Stimulated activated CD8-positive, alpha-beta memory T cell treated with anti-CD3 and anti-CD28 coated beads, Interleukin-4, amount 100 ng/mL, for 1 hour (primary cell): ENCODE results near the gene ADK.
"Not testable (repeated sequence)": the region's sequence is repeated elsewhere in the genome, so short reads cannot be mapped to it uniquely, and the experiment has no call there.

ENCODE experiments used
- DNase-seq, 2 donors: peaks; one replicate each; pipeline ENCODE4 v3.0.0-alpha.2; 2020; ENCODE audit warnings: low read depth in 2 of 2, low spot score in 1 of 2

ADK gene

DNA sequence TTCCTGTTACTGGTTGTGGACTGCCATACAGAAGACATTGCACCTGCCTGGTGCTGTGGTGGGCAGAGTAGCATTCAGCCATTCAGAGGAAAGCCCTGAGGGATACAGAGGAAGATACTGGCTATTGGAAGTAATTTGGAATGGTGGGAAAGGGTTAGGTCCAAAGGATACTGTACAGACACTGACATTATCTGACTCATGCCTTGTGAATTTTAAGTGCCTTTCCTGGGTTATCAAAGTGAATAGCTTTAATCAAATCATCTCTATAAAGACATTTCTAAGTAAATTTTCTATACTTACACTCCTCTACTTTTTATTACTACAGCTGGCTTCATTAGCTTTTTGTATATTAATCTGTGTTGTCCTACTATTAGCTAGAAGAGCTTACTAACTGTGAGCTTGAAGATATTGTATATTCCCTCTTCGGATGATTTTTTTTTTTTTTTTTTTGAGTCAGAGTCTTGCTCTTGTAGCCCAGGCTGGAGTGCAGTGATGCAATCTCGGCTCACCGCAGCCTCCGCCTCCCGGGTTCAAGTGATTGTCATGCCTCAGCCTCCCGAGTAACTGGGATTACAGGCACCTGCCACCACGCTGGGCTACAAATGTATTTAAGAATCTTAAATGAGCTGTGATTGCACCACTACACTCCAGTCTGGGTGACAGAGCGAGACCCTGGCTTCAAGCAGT lies 186.5 kb downstream of the ADK start:
- no peak for DNase-seq

DNA sequence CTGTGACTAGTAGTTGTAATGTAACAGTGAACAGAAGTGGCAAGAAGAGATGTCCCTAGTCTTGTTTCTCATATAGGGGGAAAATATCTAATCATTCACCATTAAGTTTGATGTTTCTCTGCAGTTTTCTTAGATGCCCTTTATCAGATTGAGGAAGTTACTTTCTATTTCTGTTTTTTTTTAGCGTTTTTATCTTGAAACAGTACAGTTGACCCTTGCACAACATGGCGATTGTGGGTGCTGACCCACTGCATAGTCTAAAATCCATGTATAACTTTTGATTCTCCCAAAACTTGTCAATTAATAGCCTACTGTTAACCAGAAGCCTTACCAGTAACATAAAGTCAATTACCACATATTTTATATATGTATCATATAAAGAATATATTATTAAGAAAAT lies 192.0 kb downstream of the ADK start:
- DNase-seq: no peak

DNA sequence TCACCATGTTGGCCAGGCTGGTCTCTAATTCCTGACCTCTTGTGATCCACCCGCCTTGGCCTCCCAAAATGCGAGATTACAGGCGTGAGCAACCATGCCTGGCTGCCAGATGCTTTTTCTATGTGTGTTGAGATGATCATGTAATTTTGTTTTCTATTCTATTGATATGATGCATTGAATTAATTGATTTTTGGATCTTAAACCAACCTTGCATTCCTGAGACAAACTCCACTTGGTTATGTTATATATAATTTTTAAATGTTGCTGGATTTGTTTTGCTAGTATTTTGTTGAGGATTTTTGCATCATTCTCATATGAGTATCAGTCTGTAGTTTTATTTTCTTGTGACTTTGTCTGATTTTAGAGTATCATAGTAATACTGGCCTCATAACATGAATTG lies 192.8 kb downstream of the ADK start:
- DNase-seq: no peak

DNA sequence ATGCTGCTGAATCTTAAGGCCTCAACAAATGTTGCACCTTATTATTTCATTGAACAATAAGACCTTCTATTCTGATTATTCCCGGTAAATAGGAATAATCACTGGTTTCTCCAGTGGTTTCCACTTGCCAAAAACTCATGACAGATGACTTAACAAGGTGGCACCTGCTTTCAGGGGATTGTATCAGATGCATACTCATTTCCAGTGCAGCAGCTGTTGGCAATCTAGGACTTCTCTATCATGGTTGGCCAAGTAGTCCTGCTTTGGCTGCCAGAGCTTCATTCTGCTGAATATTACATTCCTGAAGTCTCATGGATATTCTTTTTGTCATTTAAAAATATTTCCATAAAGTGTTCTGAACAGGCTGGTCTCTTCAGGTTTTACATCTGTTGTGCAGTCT lies 193.3 kb downstream of the ADK start:
- DNase-seq: no peak

DNA sequence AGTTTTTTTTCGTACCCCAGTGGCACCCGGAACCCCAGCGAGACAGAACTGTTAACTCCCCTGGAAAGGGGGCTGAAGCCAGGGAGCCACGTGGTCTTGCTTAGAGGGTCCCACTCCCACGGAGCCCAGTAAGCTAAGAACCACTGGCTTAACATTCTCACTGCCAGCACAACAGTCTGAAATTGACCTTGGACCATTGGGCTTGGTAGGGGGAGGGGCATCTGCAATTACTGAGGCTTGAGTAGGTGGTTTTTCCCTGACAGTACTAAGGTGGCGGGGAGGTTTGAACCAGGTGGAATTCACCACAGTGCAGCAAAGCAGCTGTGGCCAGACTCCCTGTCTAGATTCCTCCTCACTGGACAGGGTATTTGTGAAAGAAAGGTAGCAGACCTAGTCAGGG lies 196.5 kb downstream of the ADK start:
- DNase-seq: no peak

DNA sequence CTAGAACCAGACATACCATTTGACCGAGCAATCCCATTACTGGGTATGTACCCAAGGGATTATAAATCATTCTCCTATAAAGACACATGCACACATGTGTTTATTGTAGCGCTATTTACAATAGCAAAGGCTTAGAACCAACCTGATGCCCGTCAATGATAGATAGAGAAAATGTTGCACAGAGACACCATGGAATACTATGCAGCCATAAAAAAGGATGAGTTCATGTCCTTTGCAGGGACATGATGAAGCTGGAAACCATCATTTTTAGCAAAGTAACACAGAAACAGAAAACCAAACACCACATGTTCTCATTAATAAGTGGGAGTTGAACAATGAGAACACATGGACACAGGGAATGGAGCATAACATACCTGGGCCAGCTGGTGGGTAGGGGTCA lies 202.0 kb downstream of the ADK start:
- not testable (repeated sequence) for DNase-seq

DNA sequence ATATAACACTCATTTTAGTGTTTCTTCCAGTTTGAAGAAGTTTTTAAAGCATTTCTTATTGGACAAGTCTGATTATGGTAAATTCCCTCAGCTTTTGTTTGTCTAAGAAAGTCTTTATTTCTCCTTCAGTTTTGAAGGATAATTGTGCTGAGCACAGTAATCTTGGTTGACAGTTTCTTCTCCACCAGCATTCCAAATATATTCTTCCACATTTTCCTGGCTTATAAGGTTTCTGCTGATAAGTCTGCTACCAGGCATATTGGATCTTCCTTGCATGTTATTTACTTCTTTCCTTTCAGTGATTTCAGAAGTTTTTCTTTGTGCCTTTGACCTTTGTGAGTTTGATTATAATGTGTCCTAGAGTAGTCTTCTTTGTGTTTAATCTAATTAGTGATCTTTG lies 210.7 kb downstream of the ADK start:
- no peak for DNase-seq

DNA sequence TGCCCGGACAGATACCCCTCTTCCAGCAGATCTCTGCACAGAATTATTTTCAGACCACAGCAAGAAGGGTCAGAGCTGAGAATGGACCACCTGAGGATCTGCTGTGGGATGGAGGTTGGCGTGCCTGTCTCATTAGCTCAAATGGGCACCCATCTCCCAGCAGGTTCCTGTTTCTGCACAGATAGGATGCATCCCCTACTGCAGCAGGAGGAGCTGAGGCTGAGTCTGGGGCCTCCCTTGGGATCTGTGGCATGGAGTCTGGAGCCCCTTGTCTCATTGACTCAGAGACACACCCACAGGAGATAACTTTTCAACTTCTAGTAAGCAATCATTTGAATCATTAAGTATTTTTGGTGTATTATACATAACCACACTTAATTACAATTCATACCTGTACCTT lies 212.7 kb downstream of the ADK start:
- no peak for DNase-seq

DNA sequence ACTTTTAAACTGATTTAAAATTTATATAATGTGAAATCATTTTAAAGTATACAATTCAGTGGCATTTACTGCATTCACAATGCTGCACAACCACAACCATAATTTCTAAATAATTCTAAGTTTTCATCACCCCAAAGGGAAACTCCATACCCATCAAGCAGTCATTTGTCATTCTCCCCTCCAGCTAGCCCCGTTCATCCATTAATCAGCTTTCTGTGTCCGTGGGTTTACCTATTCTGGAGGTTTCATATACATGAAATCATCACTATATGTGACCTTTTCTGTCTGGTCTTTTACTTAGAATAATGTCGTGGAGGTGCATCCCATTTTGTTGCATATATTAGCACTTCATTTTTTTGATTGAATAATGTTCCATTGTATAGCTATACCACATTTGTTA lies 214.1 kb downstream of the ADK start:
- DNase-seq: no peak

DNA sequence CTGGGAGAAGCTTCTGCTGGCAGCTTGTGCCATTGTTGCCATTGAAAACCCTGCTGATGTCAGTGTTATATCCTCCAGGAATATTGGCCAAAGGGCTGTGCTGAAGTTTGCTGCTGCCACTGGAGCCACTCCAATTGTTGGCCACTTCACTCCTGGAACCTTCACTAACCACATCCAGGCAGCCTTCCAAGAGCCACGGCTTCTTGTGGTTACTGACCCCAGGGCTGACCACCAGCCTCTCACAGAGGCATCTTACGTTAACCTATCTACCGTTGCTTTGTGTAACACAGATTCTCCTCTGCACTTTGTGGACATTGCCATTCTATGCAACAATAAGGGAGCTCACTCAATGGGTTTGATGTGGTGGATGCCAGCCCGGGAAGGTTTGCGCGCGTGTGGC lies 220.7 kb downstream of the ADK start:
- DNase-seq: no peak

DNA sequence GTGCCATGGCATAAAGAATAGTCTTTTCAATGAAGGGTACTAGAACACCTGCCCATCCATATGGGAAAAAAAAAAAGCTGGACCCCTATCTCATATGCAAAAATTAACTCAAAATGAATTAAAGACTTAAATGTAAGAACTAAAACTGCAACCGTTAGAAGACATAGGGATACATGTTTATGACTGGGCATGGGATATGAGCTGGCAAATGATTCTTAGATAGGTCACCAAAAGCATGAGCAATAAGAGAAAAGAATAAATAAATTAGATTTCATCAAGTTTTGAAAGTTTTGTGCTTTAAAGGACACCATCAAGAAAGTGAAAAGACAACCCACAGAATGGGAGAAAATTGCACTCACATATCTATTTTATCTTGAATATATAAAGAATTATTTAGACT lies 222.0 kb downstream of the ADK start:
- DNase-seq: no peak

DNA sequence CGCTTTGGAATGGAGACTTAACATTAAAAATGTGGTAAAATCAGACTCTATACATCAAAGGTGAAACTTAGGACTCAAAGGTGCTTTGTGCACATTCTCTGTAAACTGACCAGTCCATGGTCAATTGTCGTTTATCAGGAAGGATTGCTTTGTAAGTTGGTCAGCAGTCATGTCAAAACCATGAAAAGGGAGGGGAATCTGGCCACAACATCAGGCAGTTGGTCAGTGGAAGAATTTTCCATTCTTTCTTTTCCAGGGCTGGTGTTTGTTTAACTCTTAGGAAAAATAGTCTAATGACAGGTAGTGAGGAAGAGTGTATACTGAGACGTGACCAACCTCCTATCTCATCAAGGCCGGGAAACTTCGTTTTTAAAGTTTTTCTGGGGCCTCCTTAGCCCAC lies 226.5 kb downstream of the ADK start:
- DNase-seq: no peak

DNA sequence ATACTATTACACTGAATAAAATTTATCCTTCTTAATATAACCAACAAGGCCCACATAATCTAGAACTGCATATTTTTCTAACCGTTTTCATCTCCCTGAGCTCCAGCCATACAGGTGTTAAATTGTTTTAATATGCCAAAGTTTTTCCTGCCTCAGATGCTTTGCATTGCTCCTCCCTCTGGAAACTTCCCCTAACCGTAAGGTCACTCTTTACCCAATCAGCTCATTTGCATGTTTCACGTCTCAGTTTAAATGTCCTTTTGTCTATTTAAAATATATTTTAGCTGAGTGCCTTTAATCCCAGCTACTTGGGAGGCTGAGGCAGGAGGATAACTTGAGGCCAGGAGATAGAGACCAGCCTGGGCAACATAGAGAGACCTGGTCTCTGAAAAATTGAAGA lies 228.5 kb downstream of the ADK start:
- DNase-seq: no peak

DNA sequence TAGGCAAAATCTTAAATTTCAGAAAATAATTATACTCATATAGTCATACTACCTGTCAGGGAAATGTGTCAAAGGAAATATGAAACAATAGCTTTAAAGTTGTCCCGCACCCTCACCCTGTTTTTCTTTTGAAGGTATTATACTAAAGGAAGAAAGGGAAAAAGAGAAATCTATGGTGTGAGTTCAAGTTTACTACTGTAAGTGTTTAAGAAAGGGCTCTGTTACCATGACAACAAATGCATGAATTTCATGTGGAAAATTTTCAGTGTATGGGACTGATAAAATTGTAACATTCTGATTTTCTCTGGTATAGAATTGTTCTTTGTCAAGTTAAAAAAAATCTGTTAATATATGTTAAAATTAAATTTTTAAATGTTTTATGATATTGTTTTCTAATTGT lies 229.8 kb downstream of the ADK start:
- DNase-seq: no peak

DNA sequence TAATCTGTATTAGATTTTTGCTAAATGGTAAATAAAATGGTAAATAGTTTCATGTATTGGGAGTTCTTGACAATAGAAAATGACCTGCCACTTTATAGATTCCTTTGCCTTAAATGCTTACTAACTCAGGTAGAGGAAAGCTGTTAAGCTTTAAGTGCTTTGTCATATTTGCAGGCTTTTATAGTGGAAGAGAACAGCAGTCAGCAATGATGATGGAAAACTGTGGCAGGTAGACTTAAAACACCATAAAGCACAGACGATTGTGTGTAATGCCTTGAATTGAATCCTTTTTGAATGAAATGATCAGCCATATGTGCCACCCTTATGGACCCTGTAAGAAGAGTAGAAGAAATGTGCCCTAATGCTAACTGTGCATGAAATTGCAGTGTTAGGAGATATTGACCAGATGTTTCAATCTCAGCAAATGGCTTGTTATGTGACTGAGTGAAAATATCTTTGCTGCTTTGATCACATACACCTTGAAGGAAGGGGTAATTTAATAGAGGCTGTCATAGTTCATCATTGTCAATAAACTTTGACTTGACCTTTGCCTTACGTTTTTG lies 230.4 kb downstream of the ADK start:
- DNase-seq: no peak

DNA sequence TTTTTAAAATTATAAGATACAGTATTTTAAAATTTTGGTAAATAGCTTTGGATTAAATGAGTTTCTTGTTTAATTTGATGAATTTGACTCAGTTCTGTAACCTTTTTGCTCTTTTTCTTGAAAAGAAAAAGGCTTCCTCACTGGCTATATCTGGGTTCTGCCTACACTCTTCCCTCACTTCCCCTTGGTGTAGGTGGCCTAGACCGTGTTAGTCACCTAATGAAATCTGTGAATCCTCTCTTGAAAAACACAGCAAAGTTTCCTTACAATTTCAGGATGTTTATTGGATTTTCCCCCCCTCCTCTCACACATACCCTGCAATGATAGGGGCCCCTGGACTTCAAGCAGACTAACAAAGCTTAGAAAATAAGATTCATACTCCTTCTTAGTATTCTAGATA lies 231.6 kb downstream of the ADK start:
- no peak for DNase-seq

DNA sequence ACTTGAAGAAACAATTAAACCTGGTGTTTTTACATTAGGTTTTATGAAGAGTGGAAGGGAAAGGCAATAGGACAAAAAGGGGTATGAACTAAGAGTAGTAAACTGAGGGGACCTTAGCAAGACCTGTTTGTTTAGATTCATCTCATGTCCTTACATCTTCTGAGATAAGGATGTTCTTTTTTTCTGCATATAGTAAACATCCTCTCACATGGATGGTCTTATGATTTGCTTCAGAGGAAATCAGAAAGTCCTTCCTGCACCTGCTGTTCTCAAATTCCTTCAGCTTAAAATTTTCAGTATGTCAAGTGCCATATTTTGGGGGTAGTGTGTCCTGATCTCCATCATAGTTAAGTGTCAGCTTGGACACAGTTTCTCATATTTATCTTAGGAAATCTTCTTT lies 232.6 kb downstream of the ADK start:
- no peak for DNase-seq

DNA sequence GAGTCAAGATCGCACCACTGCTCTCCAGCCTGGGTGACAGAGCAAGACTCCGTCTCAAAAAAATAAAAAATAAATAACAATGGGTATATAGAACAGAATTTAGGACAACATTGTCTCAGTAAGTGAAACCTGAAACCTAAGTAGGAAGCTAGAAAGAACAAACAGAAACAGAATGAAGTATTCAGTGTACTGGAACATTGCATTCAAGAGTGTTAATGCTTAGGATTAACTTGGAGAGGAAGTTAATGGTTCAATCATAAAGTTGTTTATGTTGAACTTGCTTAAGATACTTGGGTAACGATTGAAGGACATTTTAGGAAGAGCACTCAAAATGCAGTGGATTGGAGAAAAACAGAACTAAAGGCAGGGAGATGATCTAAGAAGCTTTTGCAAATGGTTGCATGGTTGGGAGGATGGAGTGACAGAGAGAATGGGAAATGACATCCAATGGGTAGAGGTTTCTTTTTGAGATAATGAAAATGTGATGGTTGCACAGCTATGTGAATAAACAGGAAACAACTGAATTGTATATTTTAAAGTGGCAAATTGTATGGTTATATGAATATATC lies 233.7 kb downstream of the ADK start:
- DNase-seq: no peak

DNA sequence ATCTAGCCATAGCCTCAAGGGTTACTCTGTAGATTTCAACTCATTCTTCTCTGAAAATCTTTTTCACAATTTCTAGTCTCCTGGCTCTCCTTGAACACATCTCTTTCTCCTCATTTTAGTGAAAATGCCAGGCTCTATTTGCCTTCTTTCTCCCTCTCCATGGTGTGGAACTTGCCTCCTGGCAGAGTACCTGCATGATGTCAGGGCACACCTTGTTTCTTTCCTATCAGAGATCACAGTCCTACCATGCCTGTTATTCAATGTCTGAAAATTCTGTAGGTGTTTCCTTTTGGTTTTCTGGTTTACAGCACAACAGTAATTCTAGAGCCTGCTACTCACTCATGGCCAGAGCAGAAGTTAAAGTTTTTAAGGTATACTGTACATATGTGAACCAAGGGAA lies 237.8 kb downstream of the ADK start:
- no peak for DNase-seq

DNA sequence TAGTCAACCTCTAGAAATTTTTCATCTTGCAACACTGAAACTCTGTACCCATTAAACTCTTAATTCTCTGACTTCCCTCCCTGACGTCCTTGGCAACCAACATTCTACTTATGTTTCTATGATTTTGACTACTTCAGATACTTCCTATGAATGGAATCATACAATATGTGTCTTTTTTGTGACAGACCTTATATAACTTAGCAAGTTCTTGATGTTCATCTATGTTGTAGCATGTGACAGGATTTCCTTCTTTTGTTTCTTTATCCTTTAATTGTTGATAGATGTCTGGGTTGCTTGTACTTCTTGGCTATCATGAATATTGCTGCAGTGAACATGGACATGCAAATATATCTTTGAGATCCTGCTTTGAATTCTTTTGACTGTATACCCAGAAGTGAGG lies 240.8 kb downstream of the ADK start:
- no peak for DNase-seq

DNA sequence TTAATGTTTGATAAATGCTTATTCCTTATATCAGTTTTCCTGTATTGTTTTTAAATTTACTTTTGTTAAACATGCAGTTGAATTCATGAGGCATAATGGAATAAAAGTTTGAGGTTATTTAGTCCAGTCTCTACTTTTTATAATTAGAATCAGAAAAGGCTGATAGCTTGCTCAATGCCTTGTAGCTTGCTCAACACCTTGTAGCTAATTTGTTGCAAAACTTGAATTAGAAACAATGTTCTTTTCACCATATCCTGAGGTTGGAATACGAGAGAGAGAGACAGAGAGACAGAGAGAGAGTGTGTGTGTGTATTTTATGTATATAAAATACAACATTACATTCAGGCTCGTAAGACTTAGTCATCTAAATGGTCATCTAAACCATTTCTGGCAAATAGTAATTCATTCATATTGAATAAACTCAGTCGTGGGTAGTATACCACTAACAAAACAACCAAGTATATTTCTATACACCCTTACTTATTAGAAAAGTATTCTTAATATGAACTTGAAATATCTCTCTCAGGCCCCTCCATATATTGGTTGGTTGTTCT lies 243.5 kb downstream of the ADK start:
- DNase-seq: no peak

DNA sequence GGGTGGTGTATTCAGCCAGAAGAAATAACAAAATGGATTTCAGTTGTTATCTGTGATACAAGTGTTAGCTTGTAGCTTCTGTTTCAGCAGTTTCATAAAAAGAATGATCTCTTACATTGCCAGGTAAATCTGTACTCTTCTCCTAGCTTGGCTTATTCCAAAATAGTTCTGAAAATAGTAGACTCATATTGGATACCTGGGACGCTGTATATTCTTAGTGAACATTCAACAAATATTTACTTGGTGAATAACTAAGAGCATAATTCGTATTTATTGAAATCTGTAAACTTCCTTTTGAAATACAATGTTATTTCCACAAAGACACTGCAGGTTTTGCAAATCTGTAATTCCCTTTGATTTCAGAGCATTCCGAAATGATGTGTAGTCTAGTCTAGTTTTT lies 249.2 kb downstream of the ADK start:
- DNase-seq: no peak

DNA sequence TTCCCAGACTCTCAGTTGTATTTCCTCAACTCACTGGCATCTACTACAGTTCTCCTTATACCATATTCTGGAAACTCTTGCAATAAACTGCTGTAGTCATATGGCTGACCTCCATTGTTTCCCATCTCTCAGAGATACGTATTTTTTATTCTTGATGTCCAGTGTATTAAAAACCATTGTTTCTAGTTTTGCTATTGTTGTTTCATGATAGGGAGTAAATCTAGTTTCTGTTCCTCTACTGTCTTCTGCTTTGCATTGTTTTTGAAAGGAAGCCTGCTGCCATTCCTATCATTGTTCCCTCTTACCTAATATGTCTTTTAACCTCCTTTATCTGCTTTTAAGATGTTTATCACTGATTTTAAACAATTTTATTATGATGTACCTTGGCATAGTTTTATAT lies 255.0 kb downstream of the ADK start:
- no peak for DNase-seq
